GM21381 (cell line): ENCODE measurements around the gene PHOSPHO2.

Experiments used
- ATAC-seq: cut with Tn5 transposase; IDR thresholded peaks from one replicate; pipeline ENCODE4 v1.9.1; 2021; ENCODE audit warnings: mild to moderate bottlenecking, moderate library complexity; ENCODE audit not compliant: unreplicated experiment

PHOSPHO2 gene

GRCh38 chr2:169715379-169716237 lies 21.3 kb downstream of the PHOSPHO2 start:
- no peak for ATAC-seq

GRCh38 chr2:169716238-169716886 lies 22.1 kb downstream of the PHOSPHO2 start:
- ATAC-seq, result no peak

DNA sequence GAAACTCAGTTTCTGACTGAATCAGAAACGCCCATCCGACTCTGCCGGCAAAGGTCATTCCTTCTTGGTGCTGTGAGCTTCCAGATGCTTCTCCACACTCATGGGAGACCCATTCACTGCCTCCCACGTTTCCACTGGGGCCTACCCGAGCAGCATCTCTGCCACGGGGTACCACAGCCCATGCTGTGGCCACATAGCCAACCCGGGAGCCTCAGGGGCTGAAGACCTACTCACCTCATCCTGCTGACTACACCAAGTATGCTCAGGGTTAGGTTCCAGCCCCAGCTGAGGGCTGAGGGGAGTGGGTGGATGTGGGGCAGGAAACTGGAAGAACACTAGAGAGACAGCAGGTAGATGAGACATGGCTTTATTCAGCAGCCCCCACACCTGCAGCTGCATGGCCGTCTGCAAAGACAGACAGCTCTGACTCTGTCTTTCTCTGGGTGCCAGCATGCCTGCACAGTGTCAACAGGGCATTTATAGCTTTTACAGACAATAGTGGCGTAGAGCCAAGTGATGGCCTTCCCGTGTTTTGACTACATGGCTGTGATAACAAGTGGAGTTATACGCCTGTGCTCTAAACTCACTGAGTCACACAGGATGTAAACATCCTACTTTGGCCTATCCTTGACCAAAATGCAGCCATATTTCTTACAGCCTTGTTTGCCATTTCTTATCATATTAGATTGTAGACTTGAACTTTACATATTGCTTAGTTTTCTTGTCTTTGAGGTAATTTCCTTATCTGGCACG lies 22.8 kb downstream of the PHOSPHO2 start:
- ATAC-seq, result no peak

- ATAC-seq, result no peak
Measured at GRCh38 chr2:169717691-169718063, 23.4 kb downstream of the PHOSPHO2 start.

DNA sequence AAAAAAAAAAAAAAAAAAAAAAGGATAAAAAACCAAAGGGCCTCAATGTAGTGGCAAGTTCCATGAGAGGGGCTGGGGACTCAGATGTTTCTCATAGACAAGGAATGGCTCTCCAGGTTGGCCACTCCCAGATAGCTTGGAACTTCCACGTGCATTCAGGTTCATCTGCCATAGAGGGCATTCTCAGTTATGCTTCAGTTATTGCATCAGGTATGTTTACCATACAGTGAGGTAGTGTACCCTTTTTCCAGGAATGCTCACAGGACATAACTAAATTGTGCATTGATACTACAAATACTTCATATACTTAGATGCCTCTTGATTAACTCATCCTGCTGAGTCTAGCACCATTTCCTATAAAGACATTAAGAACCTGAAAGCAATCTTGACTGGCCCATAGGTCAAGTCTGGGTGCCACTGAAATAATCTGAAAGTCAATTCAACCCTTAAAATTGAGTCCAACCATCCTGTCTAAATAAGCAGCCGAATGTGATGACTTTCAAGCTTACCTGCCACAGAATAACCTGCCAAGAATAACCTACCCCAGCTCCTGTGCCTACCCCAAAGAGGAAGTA lies 24.7 kb downstream of the PHOSPHO2 start:
- ATAC-seq, result no peak

DNA sequence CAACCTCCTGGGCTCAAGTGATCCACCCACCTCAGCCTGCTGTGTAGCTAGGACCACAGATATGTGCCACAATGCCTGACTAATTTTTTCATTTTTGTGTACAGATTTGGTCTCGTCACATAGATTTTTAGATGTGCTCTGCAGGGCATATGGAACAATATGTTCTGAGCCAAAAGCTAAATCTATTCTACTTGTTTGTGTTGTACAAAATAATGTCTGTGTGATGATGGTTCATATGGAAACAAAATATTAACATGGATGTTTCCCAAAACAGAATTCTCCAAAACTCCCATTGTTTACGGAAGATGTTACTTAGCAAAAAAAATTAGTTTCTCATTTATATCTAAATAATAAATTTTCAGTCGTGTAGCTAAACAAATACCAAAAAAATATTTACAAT lies 26.7 kb downstream of the PHOSPHO2 start:
- ATAC-seq, result no peak

DNA sequence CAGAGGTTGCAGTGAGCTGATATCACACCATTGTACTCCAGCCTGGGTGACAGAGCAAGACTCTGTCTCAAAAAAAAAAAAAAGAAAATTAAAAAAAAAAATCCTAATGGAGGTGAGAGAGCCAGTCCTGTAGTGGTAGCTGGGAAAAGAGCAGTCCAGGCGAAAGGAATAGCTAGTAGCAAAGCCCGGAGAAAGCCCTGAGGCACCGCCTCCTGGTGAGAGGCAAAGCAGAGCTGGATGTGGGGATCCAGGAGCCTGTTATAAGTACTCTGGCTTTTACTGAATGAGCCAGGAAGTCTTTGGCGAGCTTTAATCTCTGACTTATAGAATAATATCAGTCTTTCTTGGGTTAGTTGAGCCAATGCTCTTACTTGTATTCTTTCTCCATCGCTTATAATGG lies 32.8 kb downstream of the PHOSPHO2 start:
- no peak for ATAC-seq

DNA sequence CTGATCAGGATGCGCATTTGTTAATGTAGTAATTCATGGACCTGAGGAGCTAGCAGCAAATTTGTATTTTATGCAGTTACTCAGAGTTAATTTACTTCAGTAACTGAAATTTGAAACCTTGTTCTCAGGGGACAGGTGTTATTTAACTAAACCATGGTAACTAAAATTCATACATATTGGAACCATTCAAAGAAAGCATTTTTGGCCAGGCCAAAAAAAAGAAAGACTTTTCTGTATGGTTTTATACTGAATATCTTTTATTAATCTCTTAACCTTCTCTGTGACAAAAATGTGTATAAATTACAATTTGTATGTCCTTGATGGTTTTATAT lies 35.0 kb downstream of the PHOSPHO2 start:
- ATAC-seq, result no peak

DNA sequence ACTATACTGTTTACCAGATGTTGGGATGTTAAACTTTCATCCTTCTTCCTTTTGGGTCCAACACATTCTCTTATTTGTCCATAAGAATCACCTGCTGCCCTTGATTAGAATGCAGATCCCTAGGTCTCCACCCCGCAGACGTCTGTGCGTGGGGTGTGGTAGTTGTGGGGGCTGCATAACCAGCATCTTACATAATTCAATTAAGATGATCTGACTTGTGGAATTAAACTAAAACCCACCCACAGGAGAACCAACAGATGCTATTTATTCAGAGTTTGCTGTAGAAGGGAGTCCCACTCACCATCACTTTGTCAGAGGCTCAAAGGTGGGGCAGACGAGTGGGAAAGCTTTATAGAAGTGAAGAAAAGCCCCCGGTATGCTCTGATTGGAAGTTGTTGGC lies 37.8 kb downstream of the PHOSPHO2 start:
- ATAC-seq, result no peak

GRCh38 chr2:169732583-169733358 lies 38.5 kb downstream of the PHOSPHO2 start:
- ATAC-seq, result no peak

DNA sequence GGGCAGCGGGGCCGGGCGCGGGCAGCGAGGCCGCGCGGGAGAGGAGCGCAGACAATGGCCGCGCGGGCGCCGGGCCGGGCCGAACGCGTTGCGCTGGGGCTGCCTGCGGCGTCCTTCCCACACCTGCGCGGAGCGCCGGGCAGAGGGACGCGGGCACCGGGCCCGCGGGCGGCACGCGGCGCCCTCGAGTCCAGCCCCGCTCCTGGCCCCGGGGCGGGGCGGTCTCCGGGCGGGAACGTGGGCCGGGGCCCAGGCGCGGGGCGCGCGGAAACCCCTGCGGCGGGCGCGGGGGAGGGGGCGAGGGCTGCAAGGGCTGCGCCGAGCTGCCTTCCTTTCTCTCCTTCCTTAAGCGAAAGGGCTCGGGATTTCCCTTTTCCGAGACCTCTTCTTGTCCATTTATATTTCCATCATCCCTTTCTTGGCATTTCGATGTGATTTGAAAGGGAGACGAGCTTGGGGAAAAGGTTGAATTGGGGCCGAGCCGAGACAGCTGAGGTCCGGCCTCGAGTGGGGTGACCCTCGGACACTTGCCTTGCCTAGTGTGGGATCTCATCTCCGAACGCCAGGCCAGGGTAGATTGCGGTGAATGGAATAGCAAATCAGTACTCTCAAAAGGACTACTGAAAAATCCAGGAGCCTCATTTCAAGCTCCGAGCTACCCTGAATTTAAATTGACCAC lies 40.0 kb downstream of the PHOSPHO2 start:
- peak; percentile 50 for ATAC-seq

DNA sequence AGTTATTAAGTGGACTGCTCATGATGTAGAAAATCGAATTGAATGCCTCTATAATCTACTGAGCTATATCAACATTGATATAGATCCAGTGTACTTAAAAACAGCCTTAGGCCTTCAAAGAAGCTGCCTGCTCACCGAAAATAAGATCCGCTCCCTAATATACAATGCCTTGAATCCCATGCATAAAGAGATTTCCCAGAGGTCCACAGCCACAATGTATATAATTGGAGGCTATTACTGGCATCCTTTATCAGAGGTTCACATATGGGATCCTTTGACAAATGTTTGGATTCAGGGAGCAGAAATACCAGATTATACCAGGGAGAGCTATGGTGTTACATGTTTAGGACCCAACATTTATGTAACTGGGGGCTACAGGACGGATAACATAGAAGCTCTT lies 41.4 kb downstream of the PHOSPHO2 start:
- ATAC-seq, result no peak

- ATAC-seq, result no peak
Measured at GRCh38 chr2:169736902-169737301, 42.6 kb downstream of the PHOSPHO2 start.

DNA sequence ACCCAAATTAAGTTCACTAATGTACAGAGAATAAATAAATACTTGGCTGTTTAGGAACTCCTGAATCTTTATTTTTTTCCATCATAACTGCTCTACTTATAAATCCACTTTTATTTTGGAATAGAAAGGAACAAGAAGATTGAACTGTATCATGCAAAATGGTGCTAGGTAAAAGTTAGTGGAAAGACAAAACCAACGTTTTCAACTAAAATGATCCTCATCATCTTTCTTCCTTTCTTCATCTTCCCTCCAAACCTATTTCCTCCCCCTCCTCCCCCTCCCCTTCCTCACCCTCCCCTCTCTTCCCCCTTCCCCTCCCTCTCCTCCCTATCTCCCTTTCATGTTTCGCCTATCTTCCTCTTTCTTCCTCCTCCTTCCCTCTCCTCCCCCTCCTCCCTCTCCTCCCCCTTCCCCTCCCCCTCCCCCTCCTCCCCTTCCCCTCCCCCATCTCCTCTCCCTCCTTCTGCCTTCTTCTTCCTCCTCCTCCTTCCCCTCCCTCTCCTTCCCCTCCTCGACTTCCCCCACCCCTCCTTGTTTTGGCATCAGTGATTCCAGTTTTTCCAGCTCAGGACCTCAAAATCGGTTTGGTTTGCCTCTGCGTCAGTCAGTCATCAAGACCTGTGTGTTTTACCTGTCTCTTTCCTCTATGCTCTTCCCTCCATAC lies 44.4 kb downstream of the PHOSPHO2 start:
- ATAC-seq, result no peak

DNA sequence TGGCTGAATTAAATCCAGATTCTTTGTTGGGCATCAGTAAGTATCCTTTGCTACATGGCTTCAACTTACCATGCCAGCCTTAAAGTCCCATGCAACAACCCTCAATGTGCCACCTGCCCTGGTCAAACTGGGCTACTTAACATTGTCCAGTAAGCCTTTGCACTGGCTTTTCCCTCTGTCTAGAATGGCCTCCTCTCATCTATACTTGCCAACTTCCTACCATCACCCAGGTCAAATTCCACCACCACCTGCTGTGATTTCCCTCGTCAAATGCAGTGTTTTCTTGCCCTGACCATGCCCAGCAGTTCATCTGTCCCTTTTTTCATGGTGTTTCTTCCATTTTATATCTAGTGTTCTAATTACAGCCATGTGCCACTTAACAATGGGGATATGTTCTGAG lies 45.1 kb downstream of the PHOSPHO2 start:
- no peak for ATAC-seq

DNA sequence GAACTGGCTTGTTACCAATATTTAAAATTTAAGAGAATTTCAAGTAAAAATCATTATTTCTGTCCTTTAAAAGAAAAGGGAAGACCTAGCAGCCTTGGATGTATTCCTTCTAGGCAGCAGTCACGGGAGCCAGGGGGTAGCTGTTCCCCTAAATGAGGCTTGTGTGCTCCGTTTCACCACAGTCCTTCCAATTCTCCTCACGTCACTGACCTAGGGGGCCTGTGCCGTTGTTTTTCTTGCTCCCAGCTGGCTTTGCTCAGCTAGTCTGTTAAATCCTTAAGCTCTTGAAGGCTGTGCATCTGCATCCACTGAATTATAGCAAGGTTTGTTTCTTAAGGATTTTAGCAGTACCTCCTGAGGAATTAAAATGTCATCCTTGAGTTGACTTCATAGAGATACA lies 49.3 kb downstream of the PHOSPHO2 start:
- no peak for ATAC-seq

- no peak for ATAC-seq
Measured at GRCh38 chr2:169746240-169746639, 52.0 kb downstream of the PHOSPHO2 start.

GRCh38 chr2:169748319-169748718 lies 54.0 kb downstream of the PHOSPHO2 start:
- ATAC-seq, result no peak
